Mucosa of stomach (tissue), 1 donor: ENCODE results near the gene SNX18.
A peak's percentile ranks its signal among the peaks of the same experiment; 100 is the strongest.

Experiments used
- H3K27me3 ChIP-seq: one replicate; pipeline ENCODE4 v1.7.0; 2013; ENCODE audit warnings: mild to moderate bottlenecking, low read length; ENCODE audit not compliant: control insufficient read depth, insufficient read depth
- H3K36me3 ChIP-seq: one replicate; pipeline ENCODE4 v1.7.0; 2013; ENCODE audit warnings: low read length; ENCODE audit not compliant: control insufficient read depth, insufficient read depth
- H3K4me1 ChIP-seq: one replicate; pipeline ENCODE4 v1.7.0; 2013; ENCODE audit warnings: mild to moderate bottlenecking, low read length; ENCODE audit not compliant: control insufficient read depth, insufficient read depth
- H3K4me3 ChIP-seq: one replicate; pipeline ENCODE4 v1.7.0; 2013; ENCODE audit warnings: low read length
- H3K9ac ChIP-seq: one replicate; pipeline ENCODE4 v1.7.0; 2013; ENCODE audit warnings: mild to moderate bottlenecking, low read length, moderate library complexity
- H3K9me3 ChIP-seq: one replicate; pipeline ENCODE4 v1.7.0; 2013; ENCODE audit warnings: mild to moderate bottlenecking, low read length, moderate library complexity; ENCODE audit not compliant: control insufficient read depth
- donor health status: Pancreatic carcinoma.

SNX18 gene

DNA sequence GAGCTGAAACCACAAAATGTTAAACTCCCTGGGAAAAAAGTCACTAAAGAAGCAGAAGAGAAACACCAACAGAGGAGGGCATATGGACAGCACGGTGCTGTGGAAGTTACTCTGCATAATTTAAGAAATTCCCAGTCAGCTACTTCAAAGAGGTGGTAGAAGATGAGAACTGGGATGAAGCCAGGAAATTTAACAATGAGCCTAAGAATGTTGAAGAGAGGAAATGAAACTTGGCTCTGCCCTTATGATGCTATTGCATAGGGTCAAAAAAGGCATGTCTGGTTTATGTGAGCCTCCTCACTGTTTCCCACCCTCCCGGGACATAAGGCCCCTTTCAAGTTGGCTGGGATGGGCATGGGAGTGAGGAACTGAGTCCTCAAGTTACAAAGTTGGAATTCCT lies 25.4 kb upstream of the SNX18 start:
- H3K27me3 ChIP-seq = no peaks in the 10 kb centered on the region
- no peaks in the 10 kb centered on the region for H3K4me1 ChIP-seq
- no peak overlapping the region for H3K4me3 ChIP-seq
- no peak overlapping the region for H3K9ac ChIP-seq
- no peaks in the 10 kb centered on the region for H3K9me3 ChIP-seq
- H3K36me3 ChIP-seq = no peaks in the 10 kb centered on the region

DNA sequence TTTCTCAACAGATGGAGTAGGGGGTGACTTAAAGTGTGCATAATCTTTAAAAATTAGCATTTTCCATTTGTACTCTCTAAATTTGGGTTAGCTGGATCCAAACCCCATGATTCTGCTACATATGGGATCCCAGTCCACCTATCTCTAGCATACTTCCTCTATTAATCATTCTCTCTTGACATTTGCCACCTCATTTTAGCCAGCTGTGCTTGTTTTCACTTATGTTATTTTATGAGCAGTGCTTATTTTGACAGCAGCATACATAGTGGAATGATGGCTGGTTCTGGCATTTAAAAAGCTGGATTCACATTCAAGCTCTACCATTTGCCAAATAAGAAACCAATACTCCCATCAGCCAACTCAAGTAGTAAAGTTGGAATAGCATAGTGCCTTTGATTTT lies 22.5 kb upstream of the SNX18 start:
- Histone ChIP-seq H3K27me3 (no peaks in the 10 kb centered on the region), H3K4me3 (no peak overlapping the region), H3K36me3 (no peaks in the 10 kb centered on the region), H3K4me1 (no peaks in the 10 kb centered on the region), H3K9me3 (peaks cover 4% of the 10 kb centered on the region), H3K9ac (no peak overlapping the region)

GRCh38 chr5:54514291-54514690 lies 3.3 kb upstream of the SNX18 start:
- Histone ChIP-seq H3K9ac (no peak overlapping the region), H3K4me1 (peaks cover 10% of the 10 kb centered on the region), H3K4me3 (no peak overlapping the region), H3K27me3 (no peaks in the 10 kb centered on the region), H3K9me3 (no peaks in the 10 kb centered on the region), H3K36me3 (no peaks in the 10 kb centered on the region)

GRCh38 chr5:54514841-54515432 lies 2.6 kb upstream of the SNX18 start:
- H3K4me1 ChIP-seq = peaks cover 14% of the 10 kb centered on the region
- no peaks in the 10 kb centered on the region for H3K36me3 ChIP-seq
- no peak overlapping the region for H3K9ac ChIP-seq
- no peaks in the 10 kb centered on the region for H3K27me3 ChIP-seq
- no peak overlapping the region for H3K4me3 ChIP-seq
- H3K9me3 ChIP-seq = no peaks in the 10 kb centered on the region

- Histone ChIP-seq H3K9ac (no peak overlapping the region), H3K9me3 (no peaks in the 10 kb centered on the region), H3K4me1 (peaks cover 17% of the 10 kb centered on the region), H3K36me3 (no peaks in the 10 kb centered on the region), H3K4me3 (no peak overlapping the region), H3K27me3 (no peaks in the 10 kb centered on the region)
Measured at GRCh38 chr5:54515634-54516033, 1.9 kb upstream of the SNX18 start.

- Histone ChIP-seq H3K9me3 (no peaks in the 10 kb centered on the region), H3K4me3 (no peak overlapping the region), H3K4me1 (peaks cover 22% of the 10 kb centered on the region), H3K27me3 (no peaks in the 10 kb centered on the region), H3K36me3 (no peaks in the 10 kb centered on the region), H3K9ac (no peak overlapping the region)
Measured at GRCh38 chr5:54516051-54516655, 1.4 kb upstream of the SNX18 start.

GRCh38 chr5:54517174-54517511 lies 416 bp upstream of the SNX18 start:
- no peak overlapping the region for H3K4me3 ChIP-seq
- H3K4me1 ChIP-seq = peaks cover 26% of the 10 kb centered on the region
- H3K36me3 ChIP-seq = no peaks in the 10 kb centered on the region
- H3K27me3 ChIP-seq = no peaks in the 10 kb centered on the region
- H3K9ac ChIP-seq = peak overlapping the region; percentile 45
- no peaks in the 10 kb centered on the region for H3K9me3 ChIP-seq

DNA sequence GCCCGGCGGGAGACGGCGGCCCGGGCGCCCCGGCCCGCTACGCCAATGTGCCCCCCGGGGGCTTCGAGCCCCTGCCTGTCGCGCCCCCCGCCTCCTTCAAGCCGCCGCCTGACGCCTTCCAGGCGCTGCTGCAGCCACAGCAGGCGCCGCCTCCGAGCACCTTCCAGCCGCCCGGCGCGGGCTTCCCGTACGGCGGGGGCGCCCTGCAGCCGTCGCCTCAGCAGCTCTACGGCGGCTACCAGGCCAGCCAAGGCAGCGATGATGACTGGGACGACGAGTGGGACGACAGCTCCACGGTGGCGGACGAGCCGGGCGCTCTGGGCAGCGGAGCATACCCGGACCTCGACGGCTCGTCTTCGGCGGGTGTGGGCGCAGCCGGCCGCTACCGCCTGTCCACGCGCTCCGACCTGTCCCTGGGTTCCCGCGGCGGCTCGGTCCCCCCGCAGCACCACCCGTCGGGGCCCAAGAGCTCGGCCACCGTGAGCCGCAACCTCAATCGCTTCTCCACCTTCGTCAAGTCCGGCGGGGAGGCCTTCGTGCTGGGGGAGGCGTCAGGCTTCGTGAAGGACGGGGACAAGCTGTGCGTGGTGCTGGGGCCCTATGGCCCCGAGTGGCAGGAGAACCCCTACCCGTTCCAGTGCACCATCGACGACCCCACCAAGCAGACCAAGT lies 723 bp downstream of the SNX18 start:
- Histone ChIP-seq H3K27me3 (no peaks in the 10 kb centered on the region), H3K36me3 (no peaks in the 10 kb centered on the region), H3K9me3 (no peaks in the 10 kb centered on the region), H3K4me1 (peaks cover 26% of the 10 kb centered on the region), H3K9ac (peak overlapping the region; percentile 86), H3K4me3 (peak overlapping the region; percentile 71)

DNA sequence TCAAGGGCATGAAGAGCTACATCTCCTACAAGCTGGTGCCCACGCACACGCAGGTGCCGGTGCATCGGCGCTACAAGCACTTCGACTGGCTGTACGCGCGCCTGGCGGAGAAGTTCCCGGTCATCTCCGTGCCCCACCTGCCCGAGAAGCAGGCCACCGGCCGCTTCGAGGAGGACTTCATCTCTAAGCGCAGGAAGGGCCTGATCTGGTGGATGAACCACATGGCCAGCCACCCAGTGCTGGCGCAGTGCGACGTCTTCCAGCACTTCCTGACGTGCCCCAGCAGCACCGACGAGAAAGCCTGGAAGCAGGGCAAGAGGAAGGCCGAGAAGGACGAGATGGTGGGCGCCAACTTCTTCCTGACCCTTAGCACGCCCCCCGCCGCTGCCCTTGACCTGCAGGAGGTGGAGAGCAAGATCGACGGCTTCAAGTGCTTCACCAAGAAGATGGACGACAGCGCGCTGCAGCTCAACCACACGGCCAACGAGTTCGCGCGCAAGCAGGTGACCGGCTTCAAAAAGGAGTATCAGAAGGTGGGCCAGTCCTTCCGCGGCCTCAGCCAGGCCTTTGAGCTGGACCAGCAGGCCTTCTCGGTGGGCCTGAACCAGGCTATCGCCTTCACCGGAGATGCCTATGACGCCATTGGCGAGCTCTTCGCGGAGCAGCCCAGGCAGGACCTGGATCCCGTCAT lies 1.4 kb downstream of the SNX18 start:
- Histone ChIP-seq H3K9ac (peak overlapping the region; percentile 86), H3K4me1 (peaks cover 26% of the 10 kb centered on the region), H3K36me3 (no peaks in the 10 kb centered on the region), H3K27me3 (no peaks in the 10 kb centered on the region), H3K9me3 (no peaks in the 10 kb centered on the region), H3K4me3 (peak overlapping the region; percentile 71)

DNA sequence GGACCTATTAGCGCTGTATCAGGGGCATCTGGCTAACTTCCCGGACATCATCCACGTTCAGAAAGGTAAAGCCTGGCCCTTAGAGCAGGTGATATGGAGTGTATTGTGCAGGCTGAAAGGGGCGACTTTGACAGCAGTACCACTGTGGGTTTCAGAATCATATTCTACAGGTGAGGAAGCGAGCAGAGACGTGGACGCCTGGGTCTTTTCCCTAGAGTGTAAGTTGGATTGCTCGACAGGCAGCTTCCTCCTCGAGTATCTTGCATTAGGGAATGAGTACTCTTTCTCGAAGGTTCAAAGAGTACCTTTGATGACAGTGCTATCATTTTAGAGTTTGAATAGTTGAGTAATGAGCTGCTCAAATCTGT lies 1.9 kb downstream of the SNX18 start:
- Histone ChIP-seq H3K36me3 (no peaks in the 10 kb centered on the region), H3K4me1 (peaks cover 26% of the 10 kb centered on the region), H3K9ac (peak overlapping the region; percentile 24), H3K9me3 (no peaks in the 10 kb centered on the region), H3K4me3 (peak overlapping the region; percentile 71), H3K27me3 (no peaks in the 10 kb centered on the region)

DNA sequence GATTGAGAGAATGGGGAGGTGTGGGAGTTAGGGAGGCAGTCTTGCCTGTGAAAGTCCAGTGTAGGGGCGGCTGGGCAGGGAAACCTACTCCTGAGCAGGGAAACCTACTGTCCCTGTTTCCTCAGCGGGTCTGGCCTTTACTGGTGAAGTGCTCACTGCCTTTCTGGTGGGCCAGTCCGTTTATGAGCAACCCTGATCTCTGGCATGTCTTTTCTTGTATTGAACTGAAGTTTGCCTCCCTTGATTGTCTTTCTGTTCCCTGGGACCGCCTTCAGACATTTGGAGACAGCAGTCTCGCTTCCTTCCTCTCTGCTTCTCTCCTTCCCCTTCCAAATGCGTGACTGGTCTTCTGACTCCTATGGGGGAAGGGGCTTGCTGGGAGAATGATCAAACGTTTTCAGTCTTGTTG lies 2.9 kb downstream of the SNX18 start:
- H3K4me1 ChIP-seq = peaks cover 35% of the 10 kb centered on the region

GRCh38 chr5:54520940-54521339 lies 3.4 kb downstream of the SNX18 start:
- H3K4me1 ChIP-seq = peaks cover 38% of the 10 kb centered on the region
- H3K27me3 ChIP-seq = no peaks in the 10 kb centered on the region
- H3K36me3 ChIP-seq = no peaks in the 10 kb centered on the region
- no peak overlapping the region for H3K4me3 ChIP-seq
- H3K9ac ChIP-seq = peak overlapping the region; percentile 61
- no peaks in the 10 kb centered on the region for H3K9me3 ChIP-seq

More for the DNA sequence above, 2.9 kb downstream of the SNX18 start:
- Histone ChIP-seq H3K36me3 (no peaks in the 10 kb centered on the region), H3K4me3 (peak overlapping the region; percentile 71), H3K27me3 (no peaks in the 10 kb centered on the region), H3K9me3 (no peaks in the 10 kb centered on the region), H3K9ac (peak overlapping the region; percentile 61)
